Activated CD4-positive, alpha-beta T cell treated with anti-CD3 and anti-CD28 coated beads for 24 hours (primary cell): ENCODE measurements around the gene FREM1.

ENCODE experiments used
- DNase-seq, 2 donors: peaks; one replicate each; pipeline ENCODE4 v3.0.0-alpha.2; 2020; ENCODE audit warnings: low read depth in 2 of 2

Gene FREM1

DNA sequence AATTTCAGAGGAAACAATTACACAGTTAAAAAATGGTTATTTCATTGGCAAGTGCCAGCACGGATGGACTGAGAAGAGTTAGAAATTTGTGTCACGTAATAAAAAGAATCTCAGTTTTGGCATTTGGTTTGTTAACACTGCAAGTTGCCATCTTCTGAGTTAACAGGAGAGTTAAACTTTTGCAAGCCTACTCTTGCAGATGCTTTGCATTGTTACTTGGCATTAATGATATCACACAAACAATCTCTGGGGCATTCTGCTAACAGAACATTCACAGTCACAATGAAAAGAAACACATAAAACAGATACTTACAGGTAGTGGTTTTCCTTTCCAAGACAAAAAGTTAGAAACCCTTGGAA, 647 bp downstream of the FREM1 start:
- DNase-seq = no peak

GRCh38 chr9:14909181-14909580, 1.0 kb downstream of the FREM1 start:
- no peak for DNase-seq

DNA sequence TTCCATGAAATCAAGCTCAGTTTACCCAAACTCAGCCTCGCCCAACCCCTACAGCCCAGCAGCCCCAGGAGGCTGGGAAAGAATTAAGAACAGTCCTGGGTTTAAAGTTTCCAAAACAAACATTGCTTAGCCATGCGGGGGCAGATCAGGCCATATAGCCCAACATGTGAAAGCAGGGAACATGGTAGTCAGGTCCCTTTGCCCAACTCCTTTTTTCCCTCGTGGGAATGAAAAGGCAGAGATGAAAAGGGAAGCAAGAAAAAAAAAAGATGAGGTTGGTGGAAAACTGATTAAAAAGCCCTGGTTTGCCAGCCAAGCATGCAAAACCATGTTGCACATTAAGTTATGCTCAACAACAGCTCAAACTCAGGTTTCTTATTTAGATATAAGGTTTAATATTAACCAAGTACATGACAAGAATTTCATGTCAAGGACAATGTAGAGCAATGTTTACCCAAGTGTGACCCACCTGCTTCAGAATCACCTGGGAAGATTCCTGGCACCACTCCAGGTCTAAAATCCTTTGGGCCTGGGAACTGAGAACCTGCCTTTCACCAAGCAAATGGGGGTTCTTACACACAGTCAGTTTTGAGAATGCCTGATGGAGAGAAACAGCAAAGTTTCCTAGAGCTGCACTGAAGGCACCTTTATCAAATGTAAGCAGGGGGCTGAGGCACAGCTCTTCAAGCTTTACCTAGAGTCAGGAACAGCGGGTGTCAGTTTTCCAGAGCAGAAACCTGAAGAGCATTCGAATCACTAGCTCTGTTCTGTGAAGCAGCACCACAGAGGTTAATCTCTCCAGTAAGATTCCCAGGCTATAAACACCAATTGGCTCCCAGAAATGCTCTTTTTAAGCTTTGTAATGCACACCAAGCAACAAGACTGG, 1.7 kb downstream of the FREM1 start:
- no peak for DNase-seq

- no peak for DNase-seq
Observed at GRCh38 chr9:14907696-14908095, 2.5 kb downstream of the FREM1 start.

GRCh38 chr9:14907360-14907685, 2.9 kb downstream of the FREM1 start:
- no peak for DNase-seq

DNA sequence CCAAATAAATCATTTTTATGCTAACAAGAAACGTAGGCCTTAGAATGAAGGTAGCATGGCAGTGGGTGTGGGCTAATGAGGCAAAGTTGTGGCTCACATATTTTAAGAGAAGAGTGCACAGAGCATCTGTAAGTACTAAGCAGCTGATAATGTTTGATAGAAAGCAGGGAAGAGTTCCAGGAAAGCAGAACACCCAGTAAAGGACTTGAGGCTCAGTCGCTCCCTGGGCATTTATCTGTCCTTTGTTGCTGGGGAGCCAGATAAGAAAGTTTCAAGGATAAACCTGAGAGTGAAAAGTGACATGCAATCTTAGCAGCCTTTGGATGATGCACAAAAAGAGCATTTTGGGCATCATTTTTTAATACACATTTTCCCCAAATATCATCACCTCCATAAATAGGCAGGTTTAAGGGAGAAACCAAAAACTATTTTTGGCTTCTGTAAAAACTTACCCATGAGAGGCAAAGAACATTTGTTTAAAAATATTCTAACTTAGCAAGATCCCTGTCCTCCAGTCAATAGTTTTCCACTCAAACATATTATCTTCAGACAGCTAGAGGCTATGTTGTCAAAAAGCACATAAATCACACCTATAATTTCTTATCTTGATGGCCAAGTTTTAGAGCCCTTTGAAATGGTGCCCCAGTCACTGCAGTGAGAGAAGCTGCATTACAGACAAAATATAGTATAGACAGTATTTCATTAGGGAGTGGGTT, 3.4 kb downstream of the FREM1 start:
- DNase-seq = no peak

DNA sequence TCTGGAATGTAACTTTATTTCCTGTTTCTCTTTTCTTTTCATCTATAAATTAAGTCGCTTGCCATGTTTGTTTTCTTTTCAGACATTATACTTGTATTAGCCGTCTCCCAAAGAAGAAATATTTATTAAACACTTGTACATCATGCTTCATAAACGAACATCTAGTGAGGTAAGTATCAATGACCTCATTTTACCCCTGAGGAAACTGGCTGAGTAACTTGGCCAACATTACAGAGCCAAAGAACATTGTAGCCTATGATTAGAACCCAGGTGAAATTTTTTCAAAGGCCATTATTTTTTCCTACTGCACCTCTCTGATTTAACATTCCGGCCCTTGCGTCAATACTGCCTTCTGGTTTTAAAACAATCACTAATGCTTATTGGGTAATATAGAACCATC, 4.2 kb downstream of the FREM1 start:
- DNase-seq = no peak

DNA sequence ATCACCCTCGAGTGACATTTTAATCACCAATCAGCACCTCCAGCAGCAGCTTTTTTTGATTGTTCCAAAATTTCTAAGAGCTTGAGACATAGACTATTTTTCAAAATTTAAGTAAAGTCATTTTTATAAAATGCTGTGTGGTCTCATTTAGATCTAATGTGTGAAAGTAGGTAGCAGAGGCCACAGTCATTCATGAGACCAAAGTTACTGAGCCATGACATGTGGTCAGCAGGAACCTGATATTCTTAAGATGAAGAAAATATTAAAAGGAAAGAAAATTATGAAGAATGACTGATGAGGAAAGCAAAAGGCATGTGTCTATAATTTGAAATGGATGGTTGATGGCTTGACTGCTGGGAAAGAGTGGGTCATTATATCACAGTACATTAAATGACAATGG, 7.2 kb downstream of the FREM1 start:
- no peak for DNase-seq

GRCh38 chr9:14902561-14902960, 7.7 kb downstream of the FREM1 start:
- DNase-seq = no peak

DNA sequence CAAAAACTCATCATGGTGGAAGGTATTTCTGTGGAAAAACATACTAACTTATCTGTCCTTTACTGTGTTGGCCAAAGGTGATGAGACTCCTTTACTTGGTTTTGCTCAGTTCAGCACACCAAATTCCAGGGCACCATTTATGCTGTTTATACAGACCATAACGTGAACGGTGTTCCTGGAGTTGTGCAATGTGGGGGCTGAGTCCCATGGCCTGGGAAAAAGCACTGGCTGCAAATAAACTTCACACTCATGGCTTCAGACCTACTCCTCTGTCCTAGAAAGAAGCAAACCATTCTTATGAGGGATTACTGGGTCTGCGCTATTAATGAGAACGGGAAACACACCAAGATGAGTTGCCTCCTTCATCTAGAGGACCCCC, 10.4 kb downstream of the FREM1 start:
- DNase-seq = no peak

GRCh38 chr9:14899042-14899814, 11.0 kb downstream of the FREM1 start:
- no peak for DNase-seq

DNA sequence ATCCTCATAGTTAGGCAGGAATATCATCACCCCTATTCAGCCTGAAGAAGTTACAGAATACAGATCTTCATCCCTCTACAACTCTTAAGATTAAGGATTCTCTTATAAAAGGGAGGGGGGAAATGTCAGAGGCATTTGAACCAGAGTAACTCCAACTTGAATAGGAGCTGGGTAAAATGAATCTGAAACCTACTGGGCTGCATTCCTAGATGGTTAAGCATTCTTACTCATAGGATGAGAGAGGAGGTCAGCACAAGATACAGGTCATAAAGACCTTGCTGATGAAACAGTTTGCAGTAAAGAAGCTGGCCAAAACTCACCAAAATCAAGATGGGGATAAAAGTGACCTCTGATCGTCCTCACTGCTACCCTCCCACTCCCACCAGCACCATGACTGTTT, 14.4 kb downstream of the FREM1 start:
- DNase-seq = no peak

- DNase-seq = no peak
Observed at GRCh38 chr9:14893280-14893679, 16.9 kb downstream of the FREM1 start.

GRCh38 chr9:14891332-14891731, 18.9 kb downstream of the FREM1 start:
- no peak for DNase-seq

- DNase-seq = no peak
Observed at GRCh38 chr9:14889451-14889850, 20.8 kb downstream of the FREM1 start.

- no peak for DNase-seq
Observed at GRCh38 chr9:14888875-14889274, 21.4 kb downstream of the FREM1 start.

DNA sequence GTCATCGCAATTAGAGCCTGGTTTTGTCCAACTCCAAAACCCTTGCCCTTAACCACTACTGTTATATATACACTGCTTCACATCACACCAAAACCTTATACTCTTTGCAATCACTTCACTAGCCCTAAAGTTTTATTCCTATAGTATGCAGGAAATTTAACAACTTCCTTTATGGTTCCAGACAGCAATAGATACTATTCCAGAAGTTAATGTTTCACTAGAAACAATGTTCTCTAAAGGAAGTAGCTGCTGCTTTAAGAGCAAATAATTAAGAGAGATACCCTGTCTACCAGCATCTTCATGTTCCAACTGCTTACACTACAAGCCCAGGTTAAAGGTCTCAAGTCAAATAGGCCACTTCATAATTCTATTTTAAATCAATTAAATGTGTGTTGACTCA, 22.0 kb downstream of the FREM1 start:
- DNase-seq = no peak

- DNase-seq = no peak
Observed at GRCh38 chr9:14887149-14887548, 23.1 kb downstream of the FREM1 start.

DNA sequence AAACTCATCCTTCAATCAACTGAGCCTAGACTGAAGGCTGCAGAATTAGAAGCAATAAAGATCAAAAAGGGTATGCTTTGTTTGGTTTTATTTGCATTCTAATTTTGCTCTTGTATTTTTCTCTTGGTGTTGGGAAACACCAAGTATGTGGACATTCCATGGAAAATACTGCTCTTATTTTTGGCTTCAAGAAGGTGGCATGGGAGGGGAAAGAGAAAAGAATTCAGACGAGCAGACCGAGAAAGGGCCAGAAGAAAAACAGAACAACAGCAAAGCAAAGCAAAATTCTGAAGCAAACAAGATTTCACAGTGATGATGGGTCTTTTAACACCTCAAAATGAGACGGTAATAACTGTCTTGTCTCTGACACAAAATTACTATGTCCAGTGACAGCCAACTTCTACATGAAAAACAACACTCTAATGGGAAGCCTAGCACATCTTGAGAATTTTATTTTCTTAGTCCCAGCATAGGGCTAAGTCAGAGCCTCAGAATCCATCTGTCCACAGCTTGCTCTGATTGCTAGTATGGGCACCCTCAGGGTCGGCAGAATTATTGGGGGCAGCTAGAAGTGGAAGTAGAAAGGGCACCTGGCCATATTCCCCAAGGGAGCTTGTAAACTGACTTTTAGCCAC, 26.8 kb downstream of the FREM1 start:
- DNase-seq = no peak

- no peak for DNase-seq
Observed at GRCh38 chr9:14882090-14882489, 28.1 kb downstream of the FREM1 start.

DNA sequence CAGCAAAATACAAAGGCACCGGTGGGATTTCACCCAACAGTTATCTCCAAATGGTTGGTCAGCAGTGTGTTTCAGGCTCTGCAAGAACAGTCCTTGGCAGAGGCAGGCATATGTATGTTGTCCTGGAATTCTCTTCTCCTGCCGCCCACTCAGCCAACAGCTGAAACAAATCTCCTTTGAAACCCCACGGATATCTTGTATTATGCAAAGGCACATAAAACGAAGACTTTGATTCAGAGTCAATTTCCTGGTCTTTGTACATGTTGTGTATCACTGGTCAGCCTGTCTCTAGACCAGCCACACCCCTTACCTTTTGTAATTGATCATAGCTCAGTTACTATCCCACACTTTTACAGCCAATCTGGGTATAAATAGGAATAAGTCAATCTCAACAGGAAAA, 29.2 kb downstream of the FREM1 start:
- DNase-seq = no peak

- no peak for DNase-seq
Observed at GRCh38 chr9:14870090-14870489, 40.1 kb downstream of the FREM1 start.
